IPS-11a (cell line): Measurements from ENCODE around the gene IL17D.
"Not testable (repeated sequence)": the region's sequence is repeated elsewhere in the genome, so short reads cannot be mapped to it uniquely, and the experiment has no call there.

Source experiments
- H3K4me3 ChIP-seq: one replicate; pipeline ENCODE4 v1.5.1; 2013; ENCODE audit warnings: low read depth, low read length, control low read depth

IL17D gene

DNA sequence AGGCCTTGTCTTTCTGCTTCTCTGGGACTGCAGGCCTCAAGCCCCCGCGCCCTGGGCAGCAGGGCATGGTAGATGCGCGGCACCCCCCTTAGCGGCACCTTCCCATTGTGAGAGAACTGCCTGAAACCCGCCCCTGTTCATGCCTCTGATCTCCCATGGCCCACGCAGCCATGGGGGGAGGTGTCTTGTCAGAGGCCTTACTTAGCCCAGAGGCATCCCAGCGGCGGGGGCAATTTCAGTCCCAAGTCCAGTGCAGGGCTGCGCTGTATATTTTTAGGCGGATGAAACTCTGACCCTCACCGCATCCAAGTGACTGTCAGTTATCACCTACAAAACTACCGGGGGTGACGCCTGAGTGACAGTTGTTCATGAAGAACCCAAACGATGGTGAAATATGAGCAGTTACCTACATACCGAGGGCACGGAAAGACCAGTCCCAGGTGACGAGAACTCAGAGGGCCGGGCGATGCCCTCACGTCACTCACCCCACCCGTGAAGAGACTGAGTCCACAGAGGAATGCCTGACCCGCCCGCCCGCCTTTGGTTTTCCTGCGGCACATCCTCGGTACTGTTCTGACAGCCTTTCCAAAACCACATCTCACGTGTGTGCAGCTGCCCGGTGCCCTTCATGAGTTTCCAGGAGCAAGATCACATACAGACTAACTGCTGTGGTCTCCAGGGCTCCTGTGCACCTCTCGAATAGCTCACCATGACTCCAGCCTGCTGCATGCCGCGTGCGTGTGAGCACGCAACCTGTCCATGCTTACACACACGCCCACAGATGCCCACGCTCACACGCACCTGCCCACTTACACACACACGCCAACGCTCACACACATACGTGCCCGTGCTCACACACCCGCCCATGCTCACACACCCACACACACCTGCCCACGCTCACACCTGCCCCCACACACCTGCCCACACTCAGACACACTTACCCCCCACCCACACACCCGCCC lies 14.4 kb downstream of the IL17D start:
- H3K4me3 ChIP-seq = no peak overlapping the region

DNA sequence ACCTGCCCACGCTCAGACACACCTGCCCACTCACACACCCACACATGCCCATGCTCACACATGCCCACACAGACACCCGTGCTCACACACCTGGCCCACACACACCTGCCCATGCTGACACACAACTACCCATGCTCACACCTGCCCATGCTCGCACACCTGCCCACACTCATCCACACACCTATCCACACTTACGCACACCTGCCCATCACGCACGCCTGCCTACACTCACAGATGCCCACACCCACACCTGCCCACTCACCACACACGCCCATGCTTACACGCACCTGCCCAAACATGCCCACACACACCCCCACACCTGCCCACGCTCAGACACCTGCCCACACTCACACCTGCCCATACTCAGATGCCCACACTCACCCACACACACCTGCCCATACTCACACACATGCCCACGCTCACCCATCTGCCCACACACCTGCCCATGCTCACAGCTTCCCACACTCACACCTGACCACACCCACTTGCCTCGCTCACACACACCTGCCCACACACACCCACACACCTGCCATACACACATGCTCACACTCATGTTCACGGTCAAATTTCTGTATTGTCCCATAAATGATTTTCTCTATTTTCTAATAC lies 15.6 kb downstream of the IL17D start:
- no peak overlapping the region for H3K4me3 ChIP-seq

DNA sequence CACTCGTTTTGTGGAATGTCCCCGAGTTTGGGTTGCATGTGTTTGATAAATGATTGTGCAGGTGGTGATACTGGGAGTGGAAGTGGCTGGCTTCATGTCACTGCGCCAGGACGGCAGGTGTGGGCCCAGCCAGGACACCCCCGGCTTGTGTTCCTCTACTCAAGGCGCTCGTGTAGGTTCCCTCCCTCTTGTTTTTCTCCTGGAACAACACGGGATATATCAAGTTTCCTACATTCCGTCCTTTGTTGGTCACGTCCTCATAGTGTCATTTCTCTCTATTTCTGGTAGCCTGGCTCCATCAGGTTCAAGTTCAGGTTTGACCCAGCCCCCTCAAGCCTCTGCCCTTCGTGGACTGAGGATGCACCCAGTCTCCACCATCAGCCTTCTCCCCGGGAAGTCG lies 16.3 kb downstream of the IL17D start:
- no peak overlapping the region for H3K4me3 ChIP-seq

DNA sequence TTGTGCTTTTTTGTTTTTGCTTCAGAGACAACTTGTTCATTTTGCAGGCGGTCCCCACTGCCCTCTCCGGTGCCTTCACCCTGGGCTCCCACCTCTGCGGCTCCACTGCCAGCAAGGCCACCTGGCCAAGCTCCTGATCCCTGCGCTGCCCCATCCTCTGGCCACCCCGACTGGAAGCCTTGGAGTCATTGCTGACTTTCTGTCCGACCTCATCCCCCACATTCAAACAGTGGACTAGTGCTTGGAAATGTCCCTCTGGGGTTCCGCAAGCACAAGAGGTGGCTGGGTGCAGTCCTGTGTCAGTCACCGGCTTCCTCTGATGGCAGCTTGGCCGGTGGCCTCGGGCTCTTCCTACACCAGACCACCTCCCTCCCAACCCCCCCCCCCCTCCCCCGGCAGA lies 17.0 kb downstream of the IL17D start:
- H3K4me3 ChIP-seq = no peak overlapping the region

DNA sequence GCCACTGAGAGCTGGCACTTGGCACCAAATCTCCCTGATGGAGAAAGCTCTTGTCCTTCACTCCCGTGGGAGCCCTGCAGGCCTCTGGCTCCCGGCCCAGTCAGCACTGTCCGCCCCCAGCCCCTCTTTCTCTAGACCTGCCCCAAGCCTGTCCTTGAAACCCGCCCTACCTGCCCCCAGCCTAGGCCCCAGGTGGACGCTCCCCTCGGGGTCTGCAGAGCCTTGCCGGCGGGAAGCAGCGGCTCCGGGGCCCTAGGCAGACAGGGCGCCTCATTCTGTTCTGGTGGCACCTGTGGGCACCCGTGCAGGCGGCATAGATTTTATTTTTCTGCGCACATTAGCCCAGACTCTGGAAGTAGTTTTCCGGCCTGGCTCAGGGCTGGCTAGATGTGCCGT lies 17.6 kb downstream of the IL17D start:
- no peak overlapping the region for H3K4me3 ChIP-seq

DNA sequence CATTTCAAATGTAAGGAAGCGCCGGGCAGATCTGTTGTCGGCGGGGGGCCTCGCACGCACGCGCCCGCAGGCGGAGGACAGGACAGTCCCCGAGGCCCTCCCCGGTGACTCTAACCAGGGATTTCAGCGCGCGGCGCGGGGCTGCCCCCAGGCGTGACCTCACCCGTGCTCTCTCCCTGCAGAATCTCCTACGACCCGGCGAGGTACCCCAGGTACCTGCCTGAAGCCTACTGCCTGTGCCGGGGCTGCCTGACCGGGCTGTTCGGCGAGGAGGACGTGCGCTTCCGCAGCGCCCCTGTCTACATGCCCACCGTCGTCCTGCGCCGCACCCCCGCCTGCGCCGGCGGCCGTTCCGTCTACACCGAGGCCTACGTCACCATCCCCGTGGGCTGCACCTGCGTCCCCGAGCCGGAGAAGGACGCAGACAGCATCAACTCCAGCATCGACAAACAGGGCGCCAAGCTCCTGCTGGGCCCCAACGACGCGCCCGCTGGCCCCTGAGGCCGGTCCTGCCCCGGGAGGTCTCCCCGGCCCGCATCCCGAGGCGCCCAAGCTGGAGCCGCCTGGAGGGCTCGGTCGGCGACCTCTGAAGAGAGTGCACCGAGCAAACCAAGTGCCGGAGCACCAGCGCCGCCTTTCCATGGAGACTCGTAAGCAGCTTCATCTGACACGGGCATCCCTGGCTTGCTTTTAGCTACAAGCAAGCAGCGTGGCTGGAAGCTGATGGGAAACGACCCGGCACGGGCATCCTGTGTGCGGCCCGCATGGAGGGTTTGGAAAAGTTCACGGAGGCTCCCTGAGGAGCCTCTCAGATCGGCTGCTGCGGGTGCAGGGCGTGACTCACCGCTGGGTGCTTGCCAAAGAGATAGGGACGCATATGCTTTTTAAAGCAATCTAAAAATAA lies 18.2 kb downstream of the IL17D start:
- H3K4me3 ChIP-seq = peak overlapping the region; percentile 35

DNA sequence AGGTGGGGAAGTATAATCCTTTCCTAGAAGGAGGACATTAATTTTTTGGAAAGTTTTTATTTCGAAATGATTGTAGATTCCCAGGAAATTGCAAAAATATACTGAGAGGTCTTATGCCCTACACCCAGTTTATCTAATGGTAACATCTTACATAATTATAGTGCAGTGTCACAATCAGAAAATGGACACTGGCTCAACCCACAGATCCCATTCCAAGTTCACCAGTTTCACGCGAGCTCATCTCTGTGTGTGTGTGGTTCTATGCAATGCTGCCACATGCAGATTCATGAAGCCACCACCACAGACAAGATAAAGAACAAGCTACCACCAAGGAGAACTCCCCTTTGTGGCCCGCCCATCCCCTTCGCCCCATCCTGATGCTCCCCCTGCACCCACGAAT lies 24.4 kb downstream of the IL17D start:
- H3K4me3 ChIP-seq = no peak overlapping the region

DNA sequence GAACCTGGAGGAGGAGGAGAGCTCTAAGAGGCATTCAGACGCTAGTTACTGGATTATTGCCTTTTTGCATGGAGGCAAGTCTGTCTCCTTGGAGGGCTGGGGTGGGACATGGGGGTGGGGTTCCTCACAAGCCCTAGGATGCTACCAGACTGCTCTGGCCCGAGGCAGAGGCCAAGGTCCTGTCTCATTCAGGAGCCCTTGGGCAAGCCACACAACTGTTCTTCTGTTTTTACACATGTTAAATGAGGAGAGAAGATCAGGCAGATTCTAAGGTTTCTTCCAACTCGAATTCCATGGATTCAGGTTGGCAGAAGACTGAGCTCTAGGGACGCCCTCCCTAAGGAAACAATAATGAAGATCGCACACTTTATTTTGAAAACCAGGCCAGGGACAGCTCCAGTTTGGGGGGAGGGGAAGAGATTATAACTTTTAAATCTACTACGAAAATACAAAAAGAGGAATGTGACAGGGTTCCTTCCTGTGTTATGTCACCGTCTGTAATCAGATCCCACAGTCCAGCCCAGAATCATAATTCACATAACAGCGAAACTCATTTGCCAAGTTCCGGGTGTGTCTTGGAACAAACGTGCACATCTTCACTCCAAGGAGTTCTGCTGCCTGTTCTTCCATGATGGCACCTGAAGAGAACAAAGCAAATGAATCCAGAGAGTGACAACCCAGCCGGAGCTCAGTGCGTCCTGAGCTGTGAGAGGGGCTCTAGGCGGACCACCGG lies 25.2 kb downstream of the IL17D start:
- H3K4me3 ChIP-seq = no peak overlapping the region

DNA sequence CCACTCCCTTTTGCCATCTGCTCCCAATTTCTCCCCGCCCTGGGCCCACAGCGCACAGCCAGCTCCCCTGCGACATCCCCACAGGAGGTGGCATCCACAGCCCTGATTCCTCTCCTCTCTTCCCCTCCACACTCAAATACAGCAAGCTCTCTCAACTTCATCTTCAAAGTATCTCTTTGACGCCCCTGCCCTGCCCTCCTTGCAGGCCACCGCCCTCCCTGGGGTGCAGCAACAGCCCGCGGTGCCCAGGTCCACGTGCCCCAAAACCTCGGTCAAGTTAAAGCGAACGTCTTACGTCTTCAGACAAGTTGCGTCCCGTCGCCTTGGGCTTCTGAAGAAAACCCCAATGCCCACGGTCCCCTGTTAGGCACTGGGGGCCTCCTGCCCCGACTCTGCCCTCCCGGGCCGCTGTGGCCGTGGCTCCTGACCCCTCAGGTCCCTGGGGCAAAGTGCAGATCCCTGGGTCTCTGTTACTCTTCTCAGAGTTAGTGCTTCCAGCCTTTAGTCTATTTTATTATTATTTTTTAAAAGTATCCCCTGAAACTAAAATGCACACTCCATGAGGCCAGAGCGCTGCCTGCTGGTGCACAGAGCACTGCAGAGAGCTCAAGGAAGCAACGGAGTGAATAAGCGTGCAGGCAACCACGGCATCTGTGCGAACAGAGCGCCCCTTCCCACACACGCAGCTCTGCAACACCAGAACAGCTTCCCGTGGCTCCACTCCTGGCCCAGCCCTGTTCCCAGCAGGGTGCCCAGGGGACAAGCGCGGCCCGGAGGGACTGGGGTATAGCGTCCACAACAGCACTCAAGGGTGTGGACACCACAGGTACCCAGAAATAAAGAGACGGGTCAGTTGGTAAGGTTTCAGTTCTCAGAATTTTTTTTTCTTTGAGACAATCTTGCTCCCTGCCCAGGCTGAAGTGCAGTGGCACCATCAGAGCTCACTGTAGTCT lies 26.4 kb downstream of the IL17D start:
- no peak overlapping the region for H3K4me3 ChIP-seq

DNA sequence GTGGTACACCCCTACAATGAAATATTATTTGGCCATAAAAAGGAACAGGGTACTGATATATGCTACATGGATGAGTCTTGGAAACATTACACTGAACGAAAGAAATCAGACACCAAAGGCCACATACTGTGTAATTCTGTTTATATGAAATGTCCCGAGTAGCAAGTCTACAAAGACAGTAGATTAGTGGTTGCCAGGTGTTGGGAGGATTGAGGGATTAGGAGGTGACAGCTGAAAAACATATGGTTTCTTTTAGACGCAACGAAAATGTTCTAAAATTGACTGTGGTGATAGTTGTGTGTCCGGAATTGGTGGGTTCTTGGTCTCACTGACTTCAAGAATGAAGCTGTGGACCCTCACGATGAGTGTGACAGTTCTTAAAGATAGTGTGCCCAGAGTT lies 35.1 kb downstream of the IL17D start:
- H3K4me3 ChIP-seq = no peak overlapping the region

DNA sequence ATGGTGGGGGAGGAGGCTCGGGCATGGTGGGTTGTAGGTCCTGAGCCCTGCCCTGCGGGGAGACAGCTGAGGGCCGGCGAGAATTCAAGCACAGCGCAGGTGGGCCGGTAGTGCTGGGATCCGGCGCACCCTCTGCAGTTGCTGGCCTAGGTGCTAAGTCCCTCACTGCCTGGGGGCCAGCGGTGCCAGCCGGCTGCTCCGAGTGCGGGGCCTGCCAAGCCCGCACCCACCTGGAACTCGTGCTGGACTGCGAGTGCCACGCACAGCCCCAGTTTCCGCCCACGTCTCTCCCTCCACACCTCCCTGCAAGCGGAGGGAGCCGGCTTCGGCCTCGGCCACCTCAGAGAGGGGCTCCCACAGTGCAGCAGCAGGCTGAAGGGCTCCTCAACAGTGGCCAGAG lies 36.5 kb downstream of the IL17D start:
- no peak overlapping the region for H3K4me3 ChIP-seq

DNA sequence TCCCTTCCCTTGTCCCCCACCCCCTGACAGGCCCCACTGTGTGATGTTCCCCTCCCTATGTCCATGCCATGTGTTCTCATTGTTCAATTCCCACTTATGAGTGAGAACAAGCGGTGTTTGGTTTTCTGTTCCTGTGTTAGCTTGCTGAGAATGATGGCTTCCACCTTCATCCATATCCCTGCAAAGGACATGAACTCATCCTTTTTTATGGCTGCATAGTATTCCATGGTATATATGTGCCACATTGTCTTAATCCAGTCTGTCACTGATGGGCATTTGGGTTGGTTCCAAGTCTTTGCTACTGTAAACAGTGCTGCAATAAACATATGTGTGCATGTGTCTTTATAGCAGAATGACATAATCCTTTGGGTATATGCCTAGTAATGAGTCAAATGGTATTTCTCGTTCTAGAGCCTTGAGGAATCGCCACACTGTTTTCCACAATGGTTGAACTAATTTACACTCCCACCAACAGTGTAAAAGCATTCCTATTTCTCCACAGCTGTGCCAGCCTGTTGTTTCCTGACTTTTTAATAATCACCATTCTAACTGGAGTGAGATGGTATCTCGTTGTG lies 40.4 kb downstream of the IL17D start:
- not testable (repeated sequence) for H3K4me3 ChIP-seq

DNA sequence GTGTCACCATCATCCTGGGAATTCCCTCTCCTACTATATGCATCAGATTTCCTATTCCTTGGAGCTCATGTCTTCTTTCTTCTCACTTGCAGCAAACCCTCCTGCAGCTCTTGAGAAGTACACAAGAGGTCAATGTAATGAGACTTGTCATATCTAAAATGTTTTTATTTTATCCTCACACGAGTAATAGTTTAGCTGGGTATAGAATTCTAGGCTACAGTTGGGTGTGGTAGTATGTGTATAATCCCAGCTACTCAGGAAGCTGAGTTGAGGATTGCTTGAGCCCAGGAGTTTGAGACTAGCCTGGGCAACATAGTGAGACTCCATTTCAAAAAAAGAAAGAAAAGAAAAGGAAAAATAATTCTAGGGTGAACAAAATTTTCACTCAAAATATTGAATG lies 45.9 kb downstream of the IL17D start:
- H3K4me3 ChIP-seq = no peak overlapping the region

DNA sequence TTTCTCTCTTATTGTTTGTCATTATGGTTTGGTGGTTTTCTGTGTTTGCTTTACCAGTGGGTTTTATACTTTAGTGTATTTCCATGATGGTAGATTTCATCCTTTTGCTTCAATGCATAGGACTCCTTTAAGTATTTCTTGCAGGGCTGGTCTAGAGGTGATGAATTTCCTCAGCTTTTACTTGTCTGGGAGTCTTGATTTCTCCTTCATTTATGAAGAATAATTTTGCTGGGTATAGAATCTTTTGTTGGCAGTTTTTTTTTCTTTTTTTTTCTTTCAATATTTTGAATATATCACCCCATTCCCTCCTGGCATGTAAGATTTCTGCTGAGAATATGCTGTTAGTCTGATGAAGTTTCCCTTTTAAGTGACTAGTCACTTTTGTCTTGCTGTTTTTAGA lies 50.5 kb downstream of the IL17D start:
- H3K4me3 ChIP-seq = no peak overlapping the region

DNA sequence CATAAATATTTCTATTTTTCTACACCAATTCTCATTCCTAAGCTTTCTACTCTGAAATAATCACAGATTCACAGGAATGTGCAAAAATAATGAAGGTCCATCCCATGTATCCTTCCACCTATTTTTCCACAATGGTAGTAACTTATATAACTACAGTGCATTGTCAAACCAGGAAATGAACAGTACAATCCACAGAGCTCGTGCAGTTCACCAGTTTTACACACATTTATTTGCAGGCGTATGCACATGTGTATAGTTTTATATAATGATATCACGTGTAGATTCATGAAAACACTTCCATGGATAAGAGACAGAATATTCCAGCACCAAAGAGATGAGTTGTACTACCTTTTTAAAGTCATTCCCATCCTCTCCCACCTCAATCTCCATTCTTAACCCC lies 57.4 kb downstream of the IL17D start:
- no peak overlapping the region for H3K4me3 ChIP-seq

DNA sequence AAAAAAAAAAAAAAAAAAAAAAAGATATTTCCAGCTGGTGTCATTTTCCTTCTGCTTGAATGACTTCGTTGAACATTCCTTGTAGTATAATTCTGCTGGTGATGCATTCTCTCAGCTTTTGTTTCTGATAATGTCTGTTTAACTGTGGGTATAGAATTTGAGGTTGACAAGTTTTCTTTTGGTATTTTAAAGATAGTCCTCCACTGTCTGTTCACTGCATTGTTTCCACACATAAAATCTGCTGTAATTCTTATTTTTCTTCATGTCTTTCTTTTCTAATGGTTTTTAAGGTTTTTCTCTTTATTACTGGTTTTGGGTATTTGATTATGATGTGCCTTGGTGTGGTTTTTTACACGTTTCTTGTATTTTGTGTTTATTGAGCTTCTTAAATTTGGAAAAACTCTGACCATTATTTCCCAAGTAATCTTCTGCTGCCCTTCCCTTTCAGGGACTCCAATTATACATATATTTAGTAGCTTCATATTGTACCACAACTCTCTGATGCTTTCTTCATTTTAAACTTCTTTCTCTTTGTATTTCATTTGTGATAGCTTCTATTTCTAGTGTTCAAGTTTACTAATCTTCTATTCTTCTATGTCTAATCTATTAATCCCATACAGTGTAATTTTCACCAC lies 63.9 kb downstream of the IL17D start:
- no peak overlapping the region for H3K4me3 ChIP-seq

DNA sequence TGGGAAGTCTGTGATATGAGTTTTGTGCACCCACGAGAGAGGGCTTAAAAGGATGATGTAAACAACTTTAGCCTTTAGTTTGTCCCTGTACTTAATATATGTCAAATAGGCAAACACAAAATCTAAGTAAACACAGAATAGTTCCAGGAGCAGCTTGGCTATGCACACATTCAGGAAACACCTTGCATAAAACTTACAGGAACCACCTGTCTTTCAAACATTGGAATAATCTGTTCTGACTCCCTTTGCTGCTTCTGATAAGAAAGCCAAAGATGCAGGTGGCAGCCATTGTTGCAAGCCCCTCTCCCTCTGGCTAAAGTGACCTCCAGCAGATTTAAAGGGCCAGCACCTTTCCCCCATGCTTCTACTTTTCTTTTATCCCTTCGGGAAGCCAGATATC lies 65.6 kb downstream of the IL17D start:
- H3K4me3 ChIP-seq = no peak overlapping the region

DNA sequence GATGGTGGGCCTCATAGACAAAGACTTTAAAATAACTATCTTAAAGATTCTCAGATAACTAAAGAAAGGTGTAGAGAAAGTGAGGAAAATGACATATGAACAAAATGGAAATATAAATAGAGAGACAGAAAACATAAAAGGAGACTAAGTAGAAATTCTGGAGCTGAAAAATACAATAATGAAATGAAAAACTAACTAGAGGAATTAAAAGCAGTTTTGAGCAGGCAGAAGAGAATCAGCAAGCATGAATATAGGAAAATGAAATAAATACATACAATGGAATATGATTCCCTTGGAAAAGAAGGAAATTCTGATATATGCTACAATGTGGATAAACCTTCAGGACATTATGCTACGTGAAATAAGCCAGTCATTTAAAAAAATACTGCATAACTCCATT lies 66.3 kb downstream of the IL17D start:
- H3K4me3 ChIP-seq = no peak overlapping the region
